Small intestine (tissue), 7 donors: Measurements from ENCODE around the gene GEMIN5. TPM values are rescaled to one million over a fixed set of nuclear protein-coding genes. Genes with fewer than 3 reads are reported as not detected.

ENCODE experiments used
- DNase-seq, 2 donors: peaks; one replicate each; pipeline versions ENCODE4 v3.0.0 to v3.0.0-alpha.2; 2013
- FAIRE-seq: peaks from 2 replicates; lab custom pipeline; 2012; peaks lifted over from hg19 to GRCh38; lab: Jason Lieb, UNC
- H3K27ac ChIP-seq, 3 donors: one replicate each; pipeline ENCODE4 v1.5.1; 2013; ENCODE audit warnings: low read length in 2 of 3, mild to moderate bottlenecking in 2 of 3, control low read depth in 1 of 3, inconsistent platforms in 1 of 3, low read depth in 1 of 3, moderate library complexity in 1 of 3
- H3K27me3 ChIP-seq, 3 donors: one replicate each; pipeline ENCODE4 v1.6.1; 2013; ENCODE audit warnings: low read length in 3 of 3, inconsistent platforms in 1 of 3; ENCODE audit not compliant: control insufficient read depth in 3 of 3, insufficient read depth in 3 of 3
- H3K36me3 ChIP-seq, 3 donors: one replicate each; pipeline ENCODE4 v1.6.1; 2013; ENCODE audit warnings: low read length in 3 of 3, inconsistent platforms in 1 of 3, low read depth in 1 of 3, mild to moderate bottlenecking in 1 of 3, moderate library complexity in 1 of 3; ENCODE audit not compliant: control insufficient read depth in 3 of 3, insufficient read depth in 2 of 3
- H3K4me1 ChIP-seq, 3 donors: one replicate each; pipeline ENCODE4 v1.6.1; 2013; ENCODE audit warnings: low read length in 2 of 3, inconsistent platforms in 1 of 3, low read depth in 1 of 3, mild to moderate bottlenecking in 1 of 3, moderate library complexity in 1 of 3; ENCODE audit not compliant: control insufficient read depth in 3 of 3, insufficient read depth in 2 of 3
- H3K4me3 ChIP-seq, 3 donors: one replicate each; pipeline ENCODE4 v1.5.1; 2013; ENCODE audit warnings: low read length in 3 of 3, control low read depth in 1 of 3, inconsistent platforms in 1 of 3, low read depth in 1 of 3, mild to moderate bottlenecking in 1 of 3, moderate library complexity in 1 of 3
- H3K9me3 ChIP-seq, 2 donors: one replicate each; pipeline ENCODE4 v1.6.1; 2013; ENCODE audit warnings: low read depth in 1 of 2, low read length in 1 of 2; ENCODE audit not compliant: control insufficient read depth in 2 of 2, insufficient read depth in 1 of 2
- WGBS, 3 donors: extraction: QIAGEN DNeasy Blood & Tissue Kit; methylation state at CpG; one replicate each; pipeline ENCODE4 v1.1.7; 2013; 5-methylcytosine and 5-hydroxymethylcytosine counted together
- polyA plus RNA-seq, 4 donors: library from polyadenylated mRNA; stranded (reverse) in 3 of 4; unstranded in 1 of 4; fragments of 200-250 nt in 3 of 4; fragments of 120-200 nt in 1 of 4; gene quantifications; one replicate each; pipeline versions ENCODE4 v1.2.1 to v1.2.3, GENCODE V29; 2013
- donor health status: healthy with polysubstance abuse.
- donor health status: control.
- donor health status: control.
- donor health status: Bipolar disorder and iron deficiency.
- donor health status: healthy.

The GEMIN5 gene
- polyA plus RNA-seq, 4 donors, result 1.4 to 11.6 (median 3.4) TPM

- H3K36me3 ChIP-seq, result peaks cover 0 to 7% (median 0%) of the 10 kb centered on the region in 3 donors
- no peaks in the 10 kb centered on the region for H3K27me3 ChIP-seq
- FAIRE-seq (no peak), DNase-seq (peak; percentile 51 to 57)
- peak overlapping the region; percentile 98 to 100 (median 98) for H3K27ac ChIP-seq
- 0 to 1% (median 0%) methylated on average over 26 of the region's 26 CpGs for WGBS, 3 donors
- H3K4me3 ChIP-seq, result peak overlapping the region; percentile 90 to 94 (median 91)
- peaks cover 6 to 16% (median 6%) of the 10 kb centered on the region in 3 donors for H3K4me1 ChIP-seq
- no peaks in the 10 kb centered on the region for H3K9me3 ChIP-seq
These were observed 78.8 kb downstream of the GEMIN5 start for GRCh38 chr5:154858972-154859871.

GRCh38 chr5:154858297-154858971, 79.6 kb downstream of the GEMIN5 start, which contains the start of gene CNOT8:
Gene CNOT8, plus strand, starts transcription at chr5:154858627. Its CDS starts 4,652 bp downstream, at chr5:154863279.
- Histone ChIP-seq H3K36me3 (peaks cover 0 to 3% (median 0%) of the 10 kb centered on the region in 3 donors), H3K4me1 (peaks cover 6 to 16% (median 6%) of the 10 kb centered on the region in 3 donors), H3K27me3 (no peaks in the 10 kb centered on the region), H3K27ac (peak within 1 kb of the TSS; percentile 98 to 100 (median 98)), H3K9me3 (no peaks in the 10 kb centered on the region), H3K4me3 (peak within 1 kb of the TSS; percentile 90 to 94 (median 91))
- FAIRE-seq (no peak), DNase-seq (peak; percentile 97 to 98)
- 0 to 1% (median 0%) methylated on average over 51 to 65 of the region's 65 CpGs for WGBS, 3 donors

GRCh38 chr5:154857530-154858296, 80.3 kb downstream of the GEMIN5 start:
- DNase-seq (peak; percentile 94 to 99), FAIRE-seq (no peak)
- 0% methylated on average over 58 to 59 of the region's 59 CpGs for WGBS, 3 donors
- no peaks in the 10 kb centered on the region for H3K9me3 ChIP-seq
- H3K27me3 ChIP-seq, result no peaks in the 10 kb centered on the region
- peak overlapping the region; percentile 90 to 94 (median 91) for H3K4me3 ChIP-seq
- peaks cover 6 to 16% (median 6%) of the 10 kb centered on the region in 3 donors for H3K4me1 ChIP-seq
- H3K36me3 ChIP-seq, result no peaks in the 10 kb centered on the region
- H3K27ac ChIP-seq, result peak overlapping the region; percentile 98 to 100 (median 98)

- Histone ChIP-seq H3K27me3 (no peaks in the 10 kb centered on the region), H3K27ac (peak overlapping the region in 1 of 3 donors; percentile 30), H3K36me3 (no peaks in the 10 kb centered on the region), H3K4me1 (no peaks in the 10 kb centered on the region), H3K9me3 (no peaks in the 10 kb centered on the region), H3K4me3 (no peak overlapping the region)
- 84 to 98% (median 92%) methylated on average over 3 of the region's 3 CpGs for WGBS, 3 donors
- FAIRE-seq (no peak), DNase-seq (no peak)
These were observed 86.7 kb downstream of the GEMIN5 start for GRCh38 chr5:154851351-154851750.

- 28 to 78% (median 66%) methylated on average over 11 of the region's 11 CpGs for whole genome bisulfite sequencing, 3 donors
- DNase-seq (peak in 1 of 2 donors; percentile 43), FAIRE-seq (no peak)
- H3K27ac ChIP-seq, result peak within 1 kb of the TSS in 2 of 3 donors; percentile 34 to 76
- H3K9me3 ChIP-seq, result no peaks in the 10 kb centered on the region
- no peaks in the 10 kb centered on the region for H3K27me3 ChIP-seq
- no peaks in the 10 kb centered on the region for H3K4me1 ChIP-seq
- no peaks in the 10 kb centered on the region for H3K36me3 ChIP-seq
- H3K4me3 ChIP-seq, result peak within 1 kb of the TSS in 2 of 3 donors; percentile 10 to 26
These were observed 87.6 kb downstream of the GEMIN5 start, which contains the start of gene FAXDC2 for GRCh38 chr5:154850255-154851062. Gene FAXDC2, minus strand, starts transcription at chr5:154850603. Its CDS starts 12,425 bp downstream, at chr5:154838178.

- 13 to 27% (median 16%) methylated on average over 2 of the region's 2 CpGs for WGBS, 3 donors
- Histone ChIP-seq H3K36me3 (no peaks in the 10 kb centered on the region), H3K4me3 (peak overlapping the region in 2 of 3 donors; percentile 10 to 26), H3K4me1 (no peaks in the 10 kb centered on the region), H3K9me3 (no peaks in the 10 kb centered on the region), H3K27me3 (no peaks in the 10 kb centered on the region), H3K27ac (peak overlapping the region in 2 of 3 donors; percentile 34 to 76)
- FAIRE-seq (no peak), DNase-seq (peak in 1 of 2 donors; percentile 39)
These were observed 88.2 kb downstream of the GEMIN5 start for GRCh38 chr5:154849791-154850201.

GRCh38 chr5:154849264-154849785, 88.7 kb downstream of the GEMIN5 start:
- WGBS, 3 donors, result 73 to 82% (median 75%) methylated on average over 6 of the region's 6 CpGs
- Histone ChIP-seq H3K27me3 (no peaks in the 10 kb centered on the region), H3K9me3 (no peaks in the 10 kb centered on the region), H3K4me3 (no peak overlapping the region), H3K36me3 (no peaks in the 10 kb centered on the region), H3K4me1 (no peaks in the 10 kb centered on the region), H3K27ac (no peak overlapping the region)
- FAIRE-seq (no peak), DNase-seq (no peak)
